Coronary artery (tissue), 2 donors: ENCODE measurements around the gene HNF4A.

ENCODE experiments used
- DNase-seq: peaks from one replicate; pipeline ENCODE4 v3.0.0-alpha.2; 2017; ENCODE audit warnings: low spot score
- H3K27ac ChIP-seq, 2 donors: fragments of 200-600 bp; sonication (generic); one replicate each; pipeline ENCODE4 v1.5.1; 2016 to 2019
- H3K4me3 ChIP-seq: fragments of 200-600 bp; sonication (generic); 2 replicates; pipeline ENCODE4 v1.5.1; 2016; ENCODE audit warnings: mild to moderate bottlenecking, moderate library complexity
- TF ChIP-seq, protein P1 (sequence below): fragments of 200-600 bp; sonication (generic); IDR thresholded peaks from one replicate; pipeline ENCODE4 v1.5.1; 2019; ENCODE audit warnings: antibody characterized with exemption

The HNF4A gene

DNA sequence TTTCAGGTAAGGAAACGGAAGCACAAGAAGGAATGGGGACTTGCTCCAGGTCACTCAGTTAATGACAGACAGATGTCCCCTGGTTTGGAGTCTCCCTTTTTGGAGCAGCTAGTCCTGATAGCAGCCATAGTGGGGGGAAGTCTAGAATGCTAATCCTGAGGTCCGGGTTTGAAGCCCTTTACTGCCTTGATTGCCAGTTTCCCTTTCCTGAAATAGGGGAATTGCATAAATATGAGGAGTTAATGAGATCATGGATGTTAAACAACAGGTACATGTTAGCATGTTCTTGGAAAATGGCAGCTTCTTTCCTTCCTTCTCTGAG is 119.8 kb downstream of the HNF4A start:
- Histone ChIP-seq H3K27ac (peak overlapping the region; percentile 91 to 96), H3K4me3 (peak overlapping the region; percentile 77)
- DNase-seq, result no peak
- TF ChIP-seq, protein P1, sequence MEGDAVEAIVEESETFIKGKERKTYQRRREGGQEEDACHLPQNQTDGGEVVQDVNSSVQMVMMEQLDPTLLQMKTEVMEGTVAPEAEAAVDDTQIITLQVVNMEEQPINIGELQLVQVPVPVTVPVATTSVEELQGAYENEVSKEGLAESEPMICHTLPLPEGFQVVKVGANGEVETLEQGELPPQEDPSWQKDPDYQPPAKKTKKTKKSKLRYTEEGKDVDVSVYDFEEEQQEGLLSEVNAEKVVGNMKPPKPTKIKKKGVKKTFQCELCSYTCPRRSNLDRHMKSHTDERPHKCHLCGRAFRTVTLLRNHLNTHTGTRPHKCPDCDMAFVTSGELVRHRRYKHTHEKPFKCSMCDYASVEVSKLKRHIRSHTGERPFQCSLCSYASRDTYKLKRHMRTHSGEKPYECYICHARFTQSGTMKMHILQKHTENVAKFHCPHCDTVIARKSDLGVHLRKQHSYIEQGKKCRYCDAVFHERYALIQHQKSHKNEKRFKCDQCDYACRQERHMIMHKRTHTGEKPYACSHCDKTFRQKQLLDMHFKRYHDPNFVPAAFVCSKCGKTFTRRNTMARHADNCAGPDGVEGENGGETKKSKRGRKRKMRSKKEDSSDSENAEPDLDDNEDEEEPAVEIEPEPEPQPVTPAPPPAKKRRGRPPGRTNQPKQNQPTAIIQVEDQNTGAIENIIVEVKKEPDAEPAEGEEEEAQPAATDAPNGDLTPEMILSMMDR, result no peak

DNA sequence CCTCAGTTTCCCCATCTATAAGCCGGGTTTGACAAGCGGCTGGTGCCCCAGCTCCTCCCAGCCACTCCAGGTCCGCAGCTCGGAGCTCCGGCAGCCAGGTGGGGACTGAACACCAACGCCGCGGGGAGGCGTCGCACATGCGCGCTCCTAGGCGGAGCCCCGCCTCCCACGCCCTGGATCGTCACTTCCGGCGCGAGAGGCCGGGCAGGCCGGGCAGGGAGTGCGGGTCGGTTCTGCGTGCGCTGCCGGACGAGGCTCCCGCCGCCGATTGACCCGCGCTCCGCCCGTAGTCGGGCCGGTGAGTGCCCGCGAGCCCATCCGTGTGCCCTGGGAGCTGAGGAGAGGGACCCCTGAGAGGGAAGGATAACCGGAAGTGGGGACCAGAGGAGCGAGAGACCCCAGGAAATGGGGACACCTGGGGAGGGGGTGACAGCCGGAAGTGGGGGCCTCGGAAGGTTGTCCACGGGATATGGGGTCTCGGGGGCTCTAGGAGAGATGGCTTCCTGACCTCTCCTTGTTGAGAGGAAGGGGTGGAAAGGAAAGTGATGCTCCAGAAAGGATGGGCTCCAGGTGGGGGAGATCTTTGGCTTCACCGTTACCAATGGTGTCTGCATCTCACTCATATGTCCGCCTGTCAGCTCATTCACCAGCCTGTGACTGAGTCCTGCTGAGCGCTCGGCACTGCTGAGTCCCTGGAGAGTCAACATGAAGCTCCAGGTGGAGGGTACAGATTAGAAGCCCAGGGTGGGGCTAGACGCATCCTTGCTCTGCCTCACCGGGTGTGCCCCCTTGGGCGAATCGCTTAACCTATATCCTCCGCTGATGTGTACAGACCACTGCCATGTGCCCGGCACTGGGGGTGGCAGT is 120.4 kb downstream of the HNF4A start, which contains the start of gene TTPAL:
TTPAL (plus strand) TSS at position 181 of the 867 bp plus-strand sequence. CDS start 4,126 bp downstream, outside the sequence.
- H3K27ac ChIP-seq, result peak within 1 kb of the TSS; percentile 91 to 96

DNA sequence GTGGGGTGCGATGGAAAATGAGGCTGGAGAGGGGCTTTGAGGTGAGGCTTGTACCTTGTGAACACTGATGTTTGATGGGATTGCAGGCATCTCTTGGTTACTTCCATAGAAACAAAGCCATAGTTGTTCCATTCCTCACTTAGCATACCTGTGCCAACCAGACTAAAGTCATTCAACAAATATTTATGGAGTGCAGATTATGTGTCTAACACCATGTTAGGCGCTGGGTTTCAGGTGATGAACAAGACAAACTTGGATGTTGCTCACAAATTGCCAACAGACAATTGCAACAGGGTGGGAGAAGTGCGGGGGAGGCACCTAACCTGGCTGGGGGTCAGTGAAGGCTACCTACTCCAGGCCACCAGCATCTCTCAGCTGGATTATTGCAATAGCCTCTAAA is 121.7 kb downstream of the HNF4A start:
- no peak for DNase-seq

More for the DNA sequence above, 120.4 kb downstream of the HNF4A start, which contains the start of gene TTPAL:
- TF ChIP-seq, protein P1, result no peak
- DNase-seq, result peak; percentile 89
- H3K4me3 ChIP-seq, result peak within 1 kb of the TSS; percentile 77

DNA sequence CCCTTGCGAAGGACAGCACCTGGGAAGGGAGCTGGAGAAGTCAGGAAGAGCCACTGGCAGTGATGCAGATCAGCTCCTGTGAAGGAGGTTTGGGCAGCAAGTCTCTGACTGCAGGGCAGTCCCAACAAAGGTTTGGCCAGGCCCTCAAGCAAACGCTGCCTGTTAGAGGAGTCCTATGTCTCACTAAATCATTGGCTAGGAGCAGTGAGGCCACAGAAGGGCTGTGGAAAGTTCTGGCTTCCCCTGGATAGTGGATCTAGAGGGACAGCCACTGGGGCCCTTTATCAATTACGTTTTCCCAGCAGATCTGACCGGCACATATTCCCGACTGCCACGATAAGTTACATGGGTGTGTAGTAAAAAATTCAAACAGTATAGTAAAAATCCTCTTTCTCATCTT is 122.7 kb downstream of the HNF4A start:
- no peak for DNase-seq

More for the DNA sequence above, 121.7 kb downstream of the HNF4A start:
- peak overlapping the region in 1 of 2 donors; percentile 91 for H3K27ac ChIP-seq
- TF ChIP-seq, protein P1, result no peak
- H3K4me3 ChIP-seq, result no peak overlapping the region

DNA sequence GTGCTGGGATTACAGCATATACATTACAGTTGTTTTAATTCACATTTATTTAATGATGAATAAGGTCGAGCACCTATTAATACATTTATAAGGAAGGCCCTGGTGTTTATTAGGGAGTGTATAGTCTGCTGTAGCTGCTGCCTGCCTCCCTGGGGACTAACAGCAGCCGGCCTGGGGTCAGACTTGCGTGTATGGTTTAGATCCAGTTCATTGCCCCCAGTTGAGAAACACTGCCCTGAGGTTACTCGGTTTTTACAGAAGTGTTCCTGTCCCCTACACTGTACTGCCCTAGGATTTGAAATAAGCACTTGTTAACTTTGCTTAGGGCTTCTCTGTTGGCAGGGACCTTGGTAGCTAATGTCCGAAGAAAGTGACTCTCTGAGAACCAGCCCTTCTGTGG is 124.1 kb downstream of the HNF4A start:
- Histone ChIP-seq H3K27ac (no peak overlapping the region), H3K4me3 (no peak overlapping the region)
- DNase-seq, result no peak
- TF ChIP-seq, protein P1, result no peak

More for the DNA sequence above, 122.7 kb downstream of the HNF4A start:
- H3K27ac ChIP-seq, result no peak overlapping the region
- TF ChIP-seq, protein P1, result no peak
- H3K4me3 ChIP-seq, result no peak overlapping the region

DNA sequence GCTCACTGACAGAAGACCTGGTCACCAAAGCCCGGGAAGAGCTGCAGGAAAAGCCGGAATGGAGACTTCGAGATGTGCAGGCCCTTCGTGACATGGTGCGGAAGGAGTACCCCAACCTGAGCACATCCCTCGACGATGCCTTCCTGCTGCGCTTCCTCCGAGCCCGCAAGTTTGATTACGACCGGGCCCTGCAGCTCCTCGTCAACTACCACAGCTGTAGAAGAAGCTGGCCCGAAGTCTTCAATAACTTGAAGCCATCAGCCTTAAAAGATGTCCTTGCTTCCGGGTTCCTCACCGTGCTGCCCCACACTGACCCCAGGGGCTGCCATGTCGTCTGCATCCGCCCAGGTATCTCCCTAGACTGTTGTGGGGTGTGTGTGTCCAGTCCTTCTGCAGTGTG is 124.6 kb downstream of the HNF4A start:
- Histone ChIP-seq H3K27ac (no peak overlapping the region), H3K4me3 (no peak overlapping the region)
- no peak for DNase-seq
- TF ChIP-seq, protein P1, result no peak
